Left ventricle myocardium inferior (tissue), 1 donor: ENCODE results near the gene SMAD2. TPM values are rescaled to one million over a fixed set of nuclear protein-coding genes. Genes with fewer than 3 reads are reported as not detected.

Experiments
- DNase-seq: peaks from one replicate; pipeline ENCODE4 v3.0.0-alpha.2; 2020
- H3K27ac ChIP-seq: fragments of 200-600 bp; replicated peaks from 2 replicates; pipeline ENCODE4 v1.8.0; 2021
- H3K27me3 ChIP-seq: fragments of 200-600 bp; 2 replicates; pipeline ENCODE4 v1.8.0; 2021; ENCODE audit warnings: low read depth
- H3K36me3 ChIP-seq: fragments of 200-600 bp; 2 replicates; pipeline ENCODE4 v1.8.0; 2021
- H3K4me1 ChIP-seq: fragments of 200-600 bp; 2 replicates; pipeline ENCODE4 v1.8.0; 2021
- H3K4me3 ChIP-seq: fragments of 200-600 bp; 2 replicates; pipeline ENCODE4 v1.8.0; 2021; ENCODE audit warnings: mild to moderate bottlenecking, moderate library complexity
- H3K9me3 ChIP-seq: fragments of 200-600 bp; replicated peaks from 2 replicates; pipeline ENCODE4 v1.8.0; 2021
- intact Hi-C: fragments of 100-400 bp; cut with micrococcal nuclease; formaldehyde crosslinking; loops from one replicate; pipeline ENCODE4 v1.11.0; 2022
- total RNA-seq: library from RNA; stranded (reverse); fragmentation: NEBNext Ultra II Directional; extraction: Animal tissue kit (Norgen Biotek cat#: 25700); gene quantifications from one replicate; pipeline ENCODE4 v1.2.1, GENCODE V29; 2021
- TF ChIP-seq, protein P1 (sequence below): fragments of 200-600 bp; IDR thresholded peaks from 2 replicates; pipeline ENCODE4 v1.8.0; 2021; ENCODE audit warnings: antibody characterized with exemption, mild to moderate bottlenecking, borderline replicate concordance
- donor health status: DM: no; HTN: yes; CAD: no; lungs with severe emphysema.

Gene SMAD2
- total RNA-seq, 1 donor from 2014 or later: 80.9 TPM

DNA sequence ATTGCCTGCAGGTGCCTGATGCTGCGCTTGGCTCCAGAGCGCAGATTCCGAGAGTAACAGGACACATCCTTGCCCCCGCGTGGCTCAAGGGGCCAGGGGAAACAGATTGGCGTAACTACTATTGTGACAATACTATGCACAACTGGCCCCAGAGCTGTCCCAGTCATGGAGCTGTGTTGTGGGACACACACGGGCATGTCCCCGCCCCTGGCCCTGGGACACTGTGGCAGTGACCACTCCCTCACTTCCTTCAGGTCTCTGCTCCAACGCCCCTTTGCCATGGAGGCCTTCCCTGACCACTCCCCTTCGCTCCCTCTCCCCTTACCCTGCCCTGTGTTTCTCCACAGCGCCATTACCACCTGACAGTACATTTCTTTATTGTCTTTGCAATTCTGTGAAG lies 132.1 kb downstream of the SMAD2 start:
- Histone ChIP-seq H3K27ac (no peak overlapping the region), H3K27me3 (peaks cover 4% of the 10 kb centered on the region), H3K4me3 (no peak overlapping the region), H3K36me3 (no peaks in the 10 kb centered on the region), H3K4me1 (peaks cover 11% of the 10 kb centered on the region), H3K9me3 (no peaks in the 10 kb centered on the region)
- TF ChIP-seq, protein P1, sequence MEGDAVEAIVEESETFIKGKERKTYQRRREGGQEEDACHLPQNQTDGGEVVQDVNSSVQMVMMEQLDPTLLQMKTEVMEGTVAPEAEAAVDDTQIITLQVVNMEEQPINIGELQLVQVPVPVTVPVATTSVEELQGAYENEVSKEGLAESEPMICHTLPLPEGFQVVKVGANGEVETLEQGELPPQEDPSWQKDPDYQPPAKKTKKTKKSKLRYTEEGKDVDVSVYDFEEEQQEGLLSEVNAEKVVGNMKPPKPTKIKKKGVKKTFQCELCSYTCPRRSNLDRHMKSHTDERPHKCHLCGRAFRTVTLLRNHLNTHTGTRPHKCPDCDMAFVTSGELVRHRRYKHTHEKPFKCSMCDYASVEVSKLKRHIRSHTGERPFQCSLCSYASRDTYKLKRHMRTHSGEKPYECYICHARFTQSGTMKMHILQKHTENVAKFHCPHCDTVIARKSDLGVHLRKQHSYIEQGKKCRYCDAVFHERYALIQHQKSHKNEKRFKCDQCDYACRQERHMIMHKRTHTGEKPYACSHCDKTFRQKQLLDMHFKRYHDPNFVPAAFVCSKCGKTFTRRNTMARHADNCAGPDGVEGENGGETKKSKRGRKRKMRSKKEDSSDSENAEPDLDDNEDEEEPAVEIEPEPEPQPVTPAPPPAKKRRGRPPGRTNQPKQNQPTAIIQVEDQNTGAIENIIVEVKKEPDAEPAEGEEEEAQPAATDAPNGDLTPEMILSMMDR: no peak
- intact Hi-C loops: no loop called here
- no peak for DNase-seq

DNA sequence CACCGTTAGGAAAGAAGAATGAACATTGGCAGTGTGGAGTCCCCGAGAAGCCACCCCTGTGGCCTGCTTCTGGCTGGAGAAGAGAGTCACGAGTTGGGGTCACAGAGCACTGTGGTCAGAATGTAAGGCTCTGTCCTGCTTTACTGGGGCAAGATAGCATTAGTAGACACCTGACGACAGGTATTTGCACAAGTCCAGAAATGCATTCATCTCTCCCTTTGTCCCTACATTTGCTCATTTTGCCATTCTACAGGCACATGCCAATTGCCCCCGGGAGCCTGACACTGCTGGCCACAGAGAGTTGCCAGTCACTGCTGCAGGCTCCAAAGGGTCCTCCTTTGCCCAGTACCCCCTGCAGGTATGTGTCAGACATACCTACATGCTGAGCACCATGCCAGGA lies 133.3 kb downstream of the SMAD2 start:
- TF ChIP-seq, protein P1: no peak
- intact Hi-C loops: no loop called here
- Histone ChIP-seq H3K27ac (no peak overlapping the region), H3K4me3 (no peak overlapping the region), H3K36me3 (no peaks in the 10 kb centered on the region), H3K9me3 (no peaks in the 10 kb centered on the region), H3K4me1 (peaks cover 11% of the 10 kb centered on the region), H3K27me3 (peaks cover 4% of the 10 kb centered on the region)
- DNase-seq: no peak

DNA sequence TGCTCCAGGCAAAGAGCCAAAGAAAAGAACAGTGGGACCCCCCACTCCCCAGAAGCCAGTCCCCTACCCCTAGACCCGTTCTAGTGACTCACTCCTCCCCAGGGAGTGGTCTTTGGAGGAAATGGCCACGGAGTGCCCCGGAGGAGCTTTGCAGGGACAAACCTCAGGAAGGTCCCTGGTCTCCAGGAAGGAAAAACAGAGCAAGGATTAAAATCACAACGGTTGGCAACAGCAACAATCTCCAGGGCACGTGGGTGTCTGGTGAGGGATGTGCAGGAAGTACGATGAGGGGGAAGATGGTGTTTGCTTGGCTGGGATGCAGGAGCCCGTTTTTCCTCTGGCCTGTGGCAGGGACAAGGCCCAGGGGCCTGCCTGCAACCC lies 135.0 kb downstream of the SMAD2 start:
- no peak overlapping the region for H3K27ac ChIP-seq
- no peak for DNase-seq

DNA sequence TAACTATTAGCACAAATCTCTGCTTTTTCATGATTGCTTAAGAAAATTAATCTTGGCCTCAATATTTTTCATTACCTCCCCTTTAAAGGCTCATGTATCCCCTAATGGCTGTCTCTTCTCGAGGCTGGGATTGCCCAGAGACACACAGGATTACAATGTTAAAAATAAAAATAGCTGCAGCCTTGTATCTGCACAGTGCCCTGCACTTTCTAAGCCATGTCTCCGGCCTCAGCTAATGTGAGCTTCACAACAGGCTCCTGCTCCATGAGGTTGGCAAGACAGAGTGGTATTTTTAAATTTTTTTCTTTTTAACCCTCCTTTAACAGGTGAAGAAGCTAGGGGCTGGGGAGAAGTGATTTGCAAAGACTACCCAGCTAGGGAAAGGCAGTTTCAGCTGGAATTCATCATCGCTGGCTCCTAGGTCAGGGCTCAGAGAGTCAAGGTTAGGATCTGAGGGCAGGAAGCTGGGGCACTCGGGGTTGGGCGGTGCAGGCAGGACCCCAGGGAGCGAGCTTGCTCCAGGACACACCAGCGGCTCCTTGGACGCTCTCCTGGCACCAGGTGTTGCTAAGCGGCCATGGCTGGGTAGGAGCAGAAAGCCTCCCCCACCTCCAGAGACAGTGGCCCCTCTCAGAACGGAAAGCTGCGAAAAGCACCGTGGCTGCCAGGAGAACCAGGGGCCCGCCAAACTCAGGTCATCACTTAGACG lies 135.6 kb downstream of the SMAD2 start:
- no peaks in the 10 kb centered on the region for H3K36me3 ChIP-seq
- H3K4me3 ChIP-seq: no peak overlapping the region
- H3K27me3 ChIP-seq: peaks cover under 1% of the 10 kb centered on the region
- H3K9me3 ChIP-seq: no peaks in the 10 kb centered on the region
- TF ChIP-seq, protein P1: no peak
- no peak for DNase-seq
- peaks cover 11% of the 10 kb centered on the region for H3K4me1 ChIP-seq
- no peak overlapping the region for H3K27ac ChIP-seq
- intact Hi-C loops: no loop called here

More for the DNA sequence above, 135.0 kb downstream of the SMAD2 start:
- TF ChIP-seq, protein P1: no peak
- intact Hi-C loops: no loop called here
- H3K9me3 ChIP-seq: no peaks in the 10 kb centered on the region
- H3K4me1 ChIP-seq: peaks cover 11% of the 10 kb centered on the region
- H3K27me3 ChIP-seq: peaks cover 4% of the 10 kb centered on the region
- H3K4me3 ChIP-seq: no peak overlapping the region
- H3K36me3 ChIP-seq: no peaks in the 10 kb centered on the region

GRCh38 chr18:47793609-47794008 lies 136.8 kb downstream of the SMAD2 start:
- Histone ChIP-seq H3K27me3 (no peaks in the 10 kb centered on the region), H3K27ac (no peak overlapping the region), H3K4me3 (no peak overlapping the region), H3K4me1 (peaks cover 11% of the 10 kb centered on the region), H3K9me3 (no peaks in the 10 kb centered on the region), H3K36me3 (no peaks in the 10 kb centered on the region)
- TF ChIP-seq, protein P1: no peak
- intact Hi-C loops: no loop called here
- no peak for DNase-seq
